IMR-90 (cell line): ENCODE data around the gene ITGB5. TPM values are rescaled to one million over a fixed set of nuclear protein-coding genes. Genes with fewer than 3 reads are reported as not detected.

Source experiments
- ATAC-seq: fragments of 200-7000 bp; cut with Tn5 transposase; 2 replicates; pipeline ENCODE4 v1.9.1; 2020; ENCODE audit warnings: low read depth, mild to moderate bottlenecking, moderate library complexity
- BruUV-seq: library from RNA; stranded (reverse); fragments of 400-500 nt; replicated peaks from 2 replicates; lab custom pipeline; 2021; lab: Mats Ljungman, UMichigan
- CTCF ChIA-PET: fragments of 300-600 bp; formaldehyde crosslinking; extraction: SDS; loops from one replicate; lab custom pipeline; 2021; ENCODE audit warnings: antibody characterized with exemption; lab: Yijun Ruan, JAX
- POLR2A ChIA-PET: fragments of 300-600 bp; sonication (Branson Sonifier 250); formaldehyde crosslinking; loops from one replicate; lab custom pipeline; 2022; ENCODE audit warnings: antibody characterized with exemption; ENCODE audit not compliant: unreplicated experiment; lab: Charles Lee
- DNase-seq: peaks from one replicate; pipeline ENCODE4 v3.0.0; 2013
- H2AFZ ChIP-seq: replicated peaks from 2 replicates; pipeline ENCODE3; 2013; ENCODE audit warnings: low read length, mild to moderate bottlenecking; ENCODE audit not compliant: poor library complexity
- H2AK5ac ChIP-seq: 2 replicates; pipeline ENCODE4 v1.6.1; 2013; ENCODE audit warnings: low read depth, low read length, inconsistent platforms
- H2AK9ac ChIP-seq: replicated peaks from 2 replicates; pipeline ENCODE3; 2013; ENCODE audit warnings: mild to moderate bottlenecking, low read depth, low read length, moderate library complexity; ENCODE audit not compliant: poor library complexity
- H2BK120ac ChIP-seq: 2 replicates; pipeline ENCODE4 v1.6.1; 2013; ENCODE audit warnings: low read depth, low read length, inconsistent platforms
- H2BK15ac ChIP-seq: 3 replicates; pipeline ENCODE4 v1.6.1; 2013; ENCODE audit warnings: low read depth, low read length, inconsistent platforms
- H2BK20ac ChIP-seq: 2 replicates; pipeline ENCODE4 v1.6.1; 2013; ENCODE audit warnings: low read depth, mild to moderate bottlenecking, inconsistent platforms, low read length, moderate library complexity
- H2BK5ac ChIP-seq: 2 replicates; pipeline ENCODE4 v1.6.1; 2013; ENCODE audit warnings: mild to moderate bottlenecking, low read depth, low read length, inconsistent platforms; ENCODE audit not compliant: poor library complexity, severe bottlenecking
- H3K14ac ChIP-seq: replicated peaks from 2 replicates; pipeline ENCODE4 v1.6.1; 2013; ENCODE audit warnings: low read depth, low read length, inconsistent platforms
- H3K18ac ChIP-seq: 2 replicates; pipeline ENCODE4 v1.6.1; 2013; ENCODE audit warnings: low read depth, low read length, control low read depth
- H3K23ac ChIP-seq: 2 replicates; pipeline ENCODE4 v1.6.1; 2013; ENCODE audit warnings: low read depth, low read length, inconsistent platforms
- H3K27ac ChIP-seq: 2 replicates; pipeline ENCODE4 v1.5.1; 2013; ENCODE audit warnings: mild to moderate bottlenecking, control low read depth, low read length; ENCODE audit not compliant: insufficient read depth
- H3K27me3 ChIP-seq: 2 replicates; pipeline ENCODE4 v1.6.1; 2013; ENCODE audit warnings: low read length; ENCODE audit not compliant: control insufficient read depth, insufficient read depth
- H3K36me3 ChIP-seq: 2 replicates; pipeline ENCODE4 v1.6.1; 2013; ENCODE audit warnings: low read length, mixed read lengths; ENCODE audit not compliant: control insufficient read depth, insufficient read depth
- H3K4ac ChIP-seq: 2 replicates; pipeline ENCODE4 v1.6.1; 2013; ENCODE audit warnings: low read depth, low read length, inconsistent platforms
- H3K4me1 ChIP-seq: 2 replicates; pipeline ENCODE4 v1.6.1; 2013; ENCODE audit warnings: low read length, mixed read lengths; ENCODE audit not compliant: control insufficient read depth, insufficient read depth
- H3K4me2 ChIP-seq: 2 replicates; pipeline ENCODE4 v1.6.1; 2013; ENCODE audit warnings: low read depth, mild to moderate bottlenecking, control low read depth, low read length, moderate library complexity
- H3K4me3 ChIP-seq: 2 replicates; pipeline ENCODE4 v1.5.1; 2013; ENCODE audit warnings: low read depth, mild to moderate bottlenecking, control low read depth, low read length, moderate library complexity; ENCODE audit not compliant: insufficient read depth
- H3K56ac ChIP-seq: 2 replicates; pipeline ENCODE4 v1.6.1; 2013; ENCODE audit warnings: low read length, inconsistent platforms; ENCODE audit not compliant: insufficient read depth; ENCODE audit errors: extremely low read depth
- H3K79me1 ChIP-seq, 2 experiments: 2 replicates each; pipeline ENCODE4 v1.6.1; 2013; ENCODE audit warnings: low read length in 2 of 2, inconsistent platforms in 1 of 2, low read depth in 1 of 2
- H3K9ac ChIP-seq: 2 replicates; pipeline ENCODE4 v1.6.1; 2013; ENCODE audit warnings: low read depth, low read length, control low read depth
- H3K9me1 ChIP-seq: 2 replicates; pipeline ENCODE4 v1.6.1; 2013; ENCODE audit warnings: low read length, inconsistent platforms; ENCODE audit not compliant: insufficient read depth
- H3K9me3 ChIP-seq: 2 replicates; pipeline ENCODE4 v1.6.1; 2013; ENCODE audit warnings: low read length; ENCODE audit not compliant: control insufficient read depth, insufficient read depth
- H4K20me1 ChIP-seq: 2 replicates; pipeline ENCODE4 v1.6.1; 2013; ENCODE audit warnings: low read length, inconsistent platforms; ENCODE audit not compliant: insufficient read depth
- H4K5ac ChIP-seq: 2 replicates; pipeline ENCODE4 v1.6.1; 2013; ENCODE audit warnings: mild to moderate bottlenecking, low read depth, low read length, control low read depth
- H4K8ac ChIP-seq, 2 experiments: 2 replicates each; pipeline ENCODE4 v1.6.1; 2013; ENCODE audit warnings: low read depth in 2 of 2, low read length in 2 of 2, control low read depth in 1 of 2, inconsistent platforms in 1 of 2
- H4K91ac ChIP-seq: 2 replicates; pipeline ENCODE4 v1.6.1; 2013; ENCODE audit warnings: low read depth, low read length, inconsistent platforms; ENCODE audit not compliant: insufficient read depth
- BHLHE40 ChIP-seq: fragments of 150-350 bp; IDR thresholded peaks from 2 replicates; pipeline ENCODE4 v1.6.1; 2016; ENCODE audit warnings: mild to moderate bottlenecking, low read depth, low read length
- CTCF ChIP-seq: conservative IDR thresholded peaks from 2 replicates; pipeline ENCODE4 v1.5.1; 2012; ENCODE audit warnings: mild to moderate bottlenecking, low read depth, low read length, improper control_type of control experiment
- FOS ChIP-seq: fragments of 150-350 bp; IDR thresholded peaks from 2 replicates; pipeline ENCODE4 v1.6.1; 2016; ENCODE audit warnings: low read depth, low read length
- MAZ ChIP-seq: IDR thresholded peaks from 2 replicates; pipeline ENCODE4 v1.6.1; 2012; ENCODE audit warnings: low read depth, mild to moderate bottlenecking, low read length, improper control_type of control experiment, moderate library complexity, borderline replicate concordance
- MXI1 ChIP-seq: IDR thresholded peaks from 2 replicates; pipeline ENCODE4 v1.6.1; 2012; ENCODE audit warnings: low read depth, mild to moderate bottlenecking, low read length, moderate library complexity, borderline replicate concordance
- NFE2L2 ChIP-seq: fragments of 150-350 bp; IDR thresholded peaks from 2 replicates; pipeline ENCODE4 v1.6.1; 2016; ENCODE audit warnings: low read depth, mild to moderate bottlenecking, low read length
- RAD21 ChIP-seq: IDR thresholded peaks from 2 replicates; pipeline ENCODE4 v1.6.1; 2012; ENCODE audit warnings: low read length, improper control_type of control experiment
- RCOR1 ChIP-seq: IDR thresholded peaks from 2 replicates; pipeline ENCODE4 v1.6.1; 2012; ENCODE audit warnings: mild to moderate bottlenecking, low read length, improper control_type of control experiment; ENCODE audit not compliant: insufficient replicate concordance
- RFX5 ChIP-seq: IDR thresholded peaks from 2 replicates; pipeline ENCODE4 v1.8.0; 2012; ENCODE audit warnings: low read depth, mild to moderate bottlenecking, low read length, moderate library complexity
- USF2 ChIP-seq: fragments of 150-350 bp; IDR thresholded peaks from 2 replicates; pipeline ENCODE4 v1.6.1; 2017; ENCODE audit warnings: mild to moderate bottlenecking, antibody characterized with exemption, low read length, low read depth
- WGBS, 2 experiments: methylation state at CpG; one replicate each; pipeline versions ENCODE4 v1.1.5 to v1.1.7; 2013; ENCODE audit warnings: missing lambda C conversion rate in 2 of 2; ENCODE audit not compliant: insufficient read length in 1 of 2; ENCODE audit errors: extremely low coverage in 2 of 2; 5-methylcytosine and 5-hydroxymethylcytosine counted together
- dilution Hi-C: fragments of 300-500 bp; cut with HindIII; formaldehyde crosslinking; loops from one replicate; pipeline ENCODE4 v1.14.3; 2018; ENCODE audit warnings: low sequenced_read_pairs; ENCODE audit not compliant: unreplicated experiment
- in situ Hi-C: fragments of 300-500 bp; cut with MboI; formaldehyde crosslinking; loops from 3 replicates; pipeline ENCODE4 v1.14.3; 2019; ENCODE audit warnings: low sequenced_read_pairs, inconsistent platforms, mixed read lengths
- intact Hi-C: fragments of 100-400 bp; cut with micrococcal nuclease; formaldehyde crosslinking; loops from 2 replicates; pipeline ENCODE4 v1.10.0; 2022
- polyA plus RNA-seq, 3 experiments: library from polyadenylated mRNA; depleted of rRNA; stranded (reverse); fragments of >200 nt; gene quantifications; 2 replicates each; pipeline ENCODE4 v1.2.3, GENCODE V29; 2012; ENCODE audit warnings: low replicate concordance in 1 of 3
- total RNA-seq: library from RNA; depleted of rRNA; stranded (reverse); fragments of >200 nt; gene quantifications from 2 replicates; pipeline ENCODE4 v1.2.3, GENCODE V29; 2012
- TF ChIP-seq, protein P1 (sequence below): fragments of 150-350 bp; IDR thresholded peaks from 2 replicates; pipeline ENCODE4 v1.6.1; 2016; ENCODE audit warnings: low read depth, mild to moderate bottlenecking, low read length, moderate library complexity, borderline replicate concordance

The ITGB5 gene
- total and polyA plus RNA-seq, 2 of the 4 experiments (the other 2 are of a cell fraction) = 85.0 to 101 TPM

DNA sequence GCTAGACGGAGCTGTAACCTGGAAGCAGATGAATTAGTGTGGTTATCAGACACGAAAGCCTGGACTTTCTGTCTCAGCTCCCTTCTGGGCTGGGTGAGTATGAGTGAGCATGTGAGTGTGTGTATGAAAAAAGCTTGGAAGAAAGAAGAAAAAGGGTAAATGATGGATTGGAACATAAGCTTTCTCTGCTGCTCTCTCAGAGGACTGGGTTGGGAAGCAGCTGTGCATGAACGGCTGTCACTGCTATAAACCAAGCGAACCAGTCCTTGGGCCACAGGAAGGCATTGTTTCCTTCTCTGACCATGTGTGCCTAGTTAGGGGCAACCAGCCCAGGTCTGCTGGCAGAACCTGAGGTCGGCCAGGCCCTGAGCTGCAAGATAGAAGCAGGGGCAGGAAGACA, 119.9 kb downstream of the ITGB5 start:
- H3K27ac ChIP-seq = no peak overlapping the region

More for the DNA sequence above, 119.9 kb downstream of the ITGB5 start:
- Histone ChIP-seq H3K27me3 (no peaks in the 10 kb centered on the region), H4K20me1 (0 out of 2 replicates have a peak, but pooled peaks cover 2% of the 10 kb centered on the region), H3K23ac (no peak overlapping the region), H3K9ac (no peak overlapping the region), H3K79me1 (peaks cover 0 to 26% of the 10 kb centered on the region in 2 experiments; a peak in 2 of 4 replicates), H2BK15ac (no peak overlapping the region; the same call in 2 of the 3 replicates), H3K4ac (no peak overlapping the region), H3K18ac (no peak overlapping the region), H2AFZ (no peak overlapping the region), H3K9me3 (no peaks in the 10 kb centered on the region), H4K91ac (no peak overlapping the region), H3K4me1 (peaks cover 5% of the 10 kb centered on the region; the same call in 1 of the 2 replicates), H2BK20ac (no peak overlapping the region), H4K5ac (no peak overlapping the region), H3K4me3 (no peak overlapping the region), H3K4me2 (no peak overlapping the region), H2AK5ac (no peak overlapping the region), H2BK120ac (no peak overlapping the region), H2BK5ac (no peak overlapping the region), H3K56ac (no peak overlapping the region), H4K8ac (no peak overlapping the region), H3K9me1 (peaks cover 4% of the 10 kb centered on the region), H3K36me3 (peaks cover 53% of the 10 kb centered on the region), H3K14ac (no peak overlapping the region), H2AK9ac (no peak overlapping the region)
- no TSS peak for BruUV-seq
- in situ Hi-C loops = loop anchor here (10.0 kb wide), 1 partner anchor 668 kb away; no protein-coding TSS in a partner anchor
- CTCF ChIA-PET = interaction anchor here (1.5 kb wide), 1 partner anchor 134 kb away, joined by 3 read pairs; no protein-coding TSS in a partner anchor
- dilution Hi-C loops = loop anchor here (25.0 kb wide), 1 partner anchor 120 kb away; the partner anchor contains the start of gene ITGB5
- ATAC-seq (no peak), DNase-seq (no peak)
- no peak for TF ChIP-seq CTCF
- TF ChIP-seq, protein P1, sequence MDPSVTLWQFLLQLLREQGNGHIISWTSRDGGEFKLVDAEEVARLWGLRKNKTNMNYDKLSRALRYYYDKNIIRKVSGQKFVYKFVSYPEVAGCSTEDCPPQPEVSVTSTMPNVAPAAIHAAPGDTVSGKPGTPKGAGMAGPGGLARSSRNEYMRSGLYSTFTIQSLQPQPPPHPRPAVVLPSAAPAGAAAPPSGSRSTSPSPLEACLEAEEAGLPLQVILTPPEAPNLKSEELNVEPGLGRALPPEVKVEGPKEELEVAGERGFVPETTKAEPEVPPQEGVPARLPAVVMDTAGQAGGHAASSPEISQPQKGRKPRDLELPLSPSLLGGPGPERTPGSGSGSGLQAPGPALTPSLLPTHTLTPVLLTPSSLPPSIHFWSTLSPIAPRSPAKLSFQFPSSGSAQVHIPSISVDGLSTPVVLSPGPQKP = no peak
- no peak for TF ChIP-seq USF2
- TF ChIP-seq MAZ = no peak
- no peak for TF ChIP-seq RFX5
- no peak for TF ChIP-seq NFE2L2
- TF ChIP-seq BHLHE40 = no peak
- TF ChIP-seq FOS = no peak
- no peak for TF ChIP-seq RCOR1
- TF ChIP-seq RAD21 = no peak
- no peak for TF ChIP-seq MXI1
- POLR2A ChIA-PET = no interaction called here
- intact Hi-C loops = no loop called here
- 100% methylated on average over 1 of the region's 5 CpGs; no CpG with 5 or more reads in 1 of the 2 experiments for WGBS, 2 experiments
